AG09319 (cell line): ENCODE results near the gene FEN1.

Source experiments
- DNase-seq: peaks from one replicate; pipeline ENCODE4 v3.0.0-alpha.2; 2010; ENCODE audit warnings: low read depth; ENCODE audit errors: extremely low read depth
- CTCF ChIP-seq: IDR thresholded peaks from 2 replicates; pipeline ENCODE4 v1.5.1; 2011; ENCODE audit warnings: low read depth, mild to moderate bottlenecking, inconsistent platforms, low read length, moderate library complexity

FEN1 gene

GRCh38 chr11:61752925-61753521 lies 39.7 kb upstream of the FEN1 start:
- TF ChIP-seq CTCF, result no peak
- no peak for DNase-seq

- no peak for TF ChIP-seq CTCF
- no peak for DNase-seq
Measured at GRCh38 chr11:61753672-61754071, 39.0 kb upstream of the FEN1 start.

- TF ChIP-seq CTCF, result no peak
- DNase-seq, result no peak
Measured at GRCh38 chr11:61754534-61755482, 37.9 kb upstream of the FEN1 start.

GRCh38 chr11:61756147-61756451 lies 36.6 kb upstream of the FEN1 start:
- no peak for DNase-seq
- no peak for TF ChIP-seq CTCF

GRCh38 chr11:61756452-61757212 lies 36.1 kb upstream of the FEN1 start:
- no peak for DNase-seq
- TF ChIP-seq CTCF, result no peak

- no peak for TF ChIP-seq CTCF
- no peak for DNase-seq
Measured at GRCh38 chr11:61757213-61757862, 35.4 kb upstream of the FEN1 start.

GRCh38 chr11:61760946-61761345 lies 31.8 kb upstream of the FEN1 start:
- no peak for DNase-seq
- no peak for TF ChIP-seq CTCF
